HG03095 (cell line): ENCODE data around the gene DNAJB6.

Source experiments
- ATAC-seq: cut with Tn5 transposase; IDR thresholded peaks from one replicate; pipeline ENCODE4 v1.9.1; 2021; ENCODE audit warnings: moderate library complexity; ENCODE audit not compliant: unreplicated experiment

DNAJB6 gene

DNA sequence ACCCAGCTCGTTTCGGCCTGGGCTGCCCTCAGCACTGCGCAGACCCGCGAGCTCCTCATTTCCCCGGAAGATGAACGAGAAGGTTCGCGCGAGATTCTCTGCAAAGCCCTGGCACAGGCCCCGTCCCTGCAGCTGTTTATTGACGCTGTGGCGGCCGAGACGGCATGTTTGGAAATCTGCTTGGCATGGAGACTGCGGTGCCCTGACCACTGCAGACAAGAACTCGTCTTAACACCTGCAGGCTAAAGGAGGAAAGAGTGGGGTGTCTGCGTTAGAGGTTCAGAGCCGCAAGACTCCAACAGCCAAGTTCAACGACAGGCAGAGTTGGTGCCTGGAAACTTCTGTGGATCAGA is 125.6 kb downstream of the DNAJB6 start:
- ATAC-seq = no peak

DNA sequence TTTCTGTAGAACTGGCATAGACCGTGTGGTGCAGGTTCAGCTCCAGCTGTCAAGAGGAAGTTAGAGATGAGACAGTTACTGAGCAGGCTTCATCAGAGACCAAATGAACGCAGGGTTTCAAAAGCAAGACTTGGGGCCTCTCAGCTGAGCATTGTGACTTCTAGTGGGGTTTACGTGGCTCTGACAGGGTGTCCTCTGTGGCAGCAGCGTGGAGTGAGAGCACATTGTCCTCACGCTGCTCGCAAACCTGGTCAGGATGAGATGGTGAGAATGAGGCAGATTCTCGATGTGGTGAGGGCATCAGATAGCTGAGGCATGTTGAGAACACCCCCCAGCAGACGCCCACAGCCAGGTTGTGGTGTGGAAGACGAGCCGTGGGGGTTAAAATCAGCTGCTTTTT is 126.0 kb downstream of the DNAJB6 start:
- no peak for ATAC-seq

DNA sequence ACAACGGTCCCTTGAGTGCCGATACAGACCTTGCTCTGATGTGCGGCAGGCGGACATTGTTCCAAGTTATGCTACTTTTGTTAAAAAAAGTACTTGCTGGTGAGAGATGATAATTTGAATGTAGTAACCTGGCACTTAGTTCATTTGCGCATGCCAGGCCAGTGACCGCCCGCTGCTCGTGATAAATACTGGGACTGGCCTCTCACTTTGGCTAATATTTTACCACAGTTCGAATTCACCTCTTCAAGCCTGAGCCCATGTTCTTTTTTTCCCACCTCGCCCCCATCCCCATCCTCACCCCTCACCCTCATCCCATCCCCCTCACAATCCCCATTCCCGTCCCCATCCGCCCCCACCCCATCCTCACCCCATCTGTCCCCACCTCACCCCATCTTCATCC is 126.4 kb downstream of the DNAJB6 start:
- no peak for ATAC-seq

DNA sequence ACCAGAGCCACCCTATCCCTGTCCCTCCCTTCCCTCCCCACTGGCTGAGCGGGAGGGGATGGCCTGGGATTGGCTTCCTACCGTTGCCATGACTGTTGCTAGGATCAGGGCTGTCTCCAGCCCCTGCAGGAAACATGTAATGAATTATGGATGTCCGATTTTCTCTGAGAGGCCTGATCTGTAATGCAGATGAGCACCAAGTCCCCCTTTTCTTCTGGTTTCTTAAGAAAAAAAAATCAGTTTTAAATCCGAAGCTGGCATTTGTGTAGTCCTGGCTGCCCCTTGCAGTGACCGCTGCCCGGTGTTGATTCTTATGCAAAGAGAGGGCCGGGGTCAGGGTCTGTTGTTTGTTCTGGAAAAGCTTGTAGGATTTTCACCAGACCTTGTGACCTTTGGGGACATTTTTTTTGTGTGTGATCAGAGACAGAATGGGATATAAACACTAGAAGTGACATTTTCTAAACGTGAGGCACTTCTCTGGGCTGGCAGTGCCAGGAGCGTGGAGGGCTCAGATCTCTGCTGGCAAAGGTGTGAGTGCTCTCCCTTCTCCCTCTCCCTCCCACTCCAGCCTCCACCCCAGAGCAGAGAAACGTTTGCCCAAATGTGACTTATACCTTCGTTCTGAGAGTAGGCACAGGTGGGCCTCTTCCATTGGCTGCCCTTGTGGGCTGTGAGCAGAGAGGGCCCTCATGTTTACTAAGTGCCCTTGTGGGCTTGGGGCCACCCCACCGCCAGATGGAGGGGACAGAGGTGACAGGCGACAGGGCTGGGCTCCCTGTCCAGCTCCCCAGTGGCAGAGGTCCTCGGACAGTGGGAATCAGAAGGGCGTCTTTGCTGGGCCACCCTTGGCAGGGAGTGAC is 127.5 kb downstream of the DNAJB6 start:
- no peak for ATAC-seq

DNA sequence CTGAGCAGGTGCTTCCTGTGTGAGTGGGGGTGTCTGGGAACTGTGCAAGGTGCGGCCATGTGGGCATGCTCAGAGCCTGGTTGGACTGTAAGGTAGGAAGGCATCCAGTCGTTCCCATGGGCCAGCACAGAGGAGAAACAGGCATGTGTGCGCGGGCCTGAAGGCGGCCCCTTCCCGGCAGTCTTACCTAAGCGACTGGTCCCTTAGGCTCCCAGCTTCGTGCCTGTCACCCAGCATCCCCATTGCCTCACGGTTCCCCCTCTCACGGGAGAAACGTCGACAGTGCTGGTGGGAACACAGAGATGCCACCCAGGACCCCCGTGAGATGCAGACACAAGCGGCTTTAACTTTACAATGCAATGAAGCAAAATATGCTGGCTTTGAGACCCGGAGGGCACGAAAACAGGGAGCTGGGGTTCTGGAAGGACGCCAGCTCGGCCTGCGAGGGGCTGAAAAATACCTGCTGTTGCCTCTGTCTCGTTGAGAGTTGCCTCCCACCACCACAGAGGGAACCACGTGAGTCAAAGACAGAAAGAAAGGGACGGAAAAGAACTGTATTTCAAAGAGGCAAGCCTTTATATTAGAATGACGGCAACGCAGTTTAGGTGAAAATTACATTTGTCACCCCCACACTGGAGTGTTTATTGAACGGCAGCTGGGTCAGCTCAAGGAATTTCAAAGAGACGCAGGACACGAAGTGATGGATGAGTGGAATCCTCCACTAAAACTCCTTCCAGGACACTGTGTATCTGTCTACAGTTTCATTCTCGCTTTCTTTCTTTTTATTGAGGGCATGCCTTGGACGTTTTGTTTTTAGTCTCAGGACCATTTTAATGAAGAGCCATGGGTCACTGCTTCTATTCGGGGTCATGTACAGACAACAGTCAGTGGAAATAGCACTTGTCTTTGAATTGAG is 128.4 kb downstream of the DNAJB6 start:
- no peak for ATAC-seq

DNA sequence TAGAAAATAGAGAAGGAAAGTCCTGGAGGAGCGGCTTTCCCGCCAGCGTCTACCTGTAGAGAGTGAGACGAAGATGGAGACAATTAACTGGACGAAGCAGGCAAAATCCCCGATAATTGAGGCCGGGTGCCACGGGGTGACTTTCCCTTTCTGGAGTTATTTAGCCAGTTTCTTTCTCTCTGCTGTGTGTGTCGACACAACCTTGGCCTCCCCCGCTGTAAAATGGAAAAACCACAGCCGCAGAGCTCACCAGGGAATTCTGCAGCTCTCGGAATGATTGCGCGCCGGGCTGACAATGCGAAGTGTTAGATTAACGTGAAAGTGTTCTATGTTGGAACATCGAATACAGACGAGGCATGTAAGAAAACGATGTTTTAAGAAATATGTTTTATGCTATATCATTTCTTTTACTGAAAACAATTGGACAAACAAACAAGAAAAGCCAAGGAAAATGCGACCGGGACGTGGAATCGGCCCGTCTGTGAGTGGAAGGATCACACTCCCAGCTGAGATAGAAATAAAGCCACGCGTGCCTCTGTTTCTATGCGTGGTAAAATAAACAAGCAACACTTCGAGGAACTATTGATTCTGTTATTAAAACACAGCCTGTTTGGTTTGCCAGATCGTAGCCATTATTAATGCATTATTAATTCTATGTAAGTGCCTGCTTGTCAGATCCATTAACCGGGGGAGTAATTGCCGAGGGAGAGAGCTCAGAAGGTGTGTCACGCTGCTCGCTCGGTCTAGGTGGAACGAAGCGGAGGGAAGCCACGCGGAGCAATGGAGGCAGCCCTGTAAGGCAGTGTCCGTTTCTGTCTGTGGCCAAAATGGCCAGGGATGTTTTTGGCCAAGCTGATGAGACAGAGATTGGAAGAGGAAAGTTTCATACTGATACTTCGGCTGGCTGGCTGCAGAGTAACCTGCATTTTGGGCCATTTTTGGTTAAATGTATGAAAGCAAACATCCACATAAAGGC is 129.4 kb downstream of the DNAJB6 start:
- no peak for ATAC-seq

DNA sequence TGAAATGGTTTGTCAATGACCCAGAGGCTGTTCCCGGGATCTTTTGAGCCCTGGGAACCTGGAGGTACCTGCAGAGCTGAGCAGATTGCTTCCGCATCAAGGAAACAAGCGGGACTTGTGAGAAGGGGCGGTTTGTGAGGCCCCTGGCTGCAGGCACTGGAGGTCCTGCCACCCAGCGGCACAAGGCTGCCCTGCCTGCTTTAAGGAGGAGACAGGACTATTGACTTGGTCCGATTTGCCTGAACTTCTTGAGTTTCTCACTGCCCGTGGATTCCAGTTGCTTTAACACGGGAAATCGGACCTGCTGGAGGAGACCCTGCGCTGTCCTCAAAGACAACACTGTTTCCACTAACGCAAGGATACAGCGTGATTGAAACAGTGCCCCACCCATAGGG is 130.1 kb downstream of the DNAJB6 start:
- ATAC-seq = no peak
